Liver (tissue), 3 donors: ENCODE data around the gene WNT2.

Experiments used
- ATF3 ChIP-seq: IDR thresholded peaks from 2 replicates; pipeline ENCODE4 v1.6.1; 2016; ENCODE audit warnings: antibody characterized with exemption
- EGR1 ChIP-seq, 2 donors: IDR thresholded peaks; 2 replicates each; pipeline ENCODE4 v1.6.1; 2016 to 2018; ENCODE audit warnings: antibody characterized with exemption in 2 of 2, low read depth in 2 of 2
- FOXA1 ChIP-seq: IDR thresholded peaks from 2 replicates; pipeline ENCODE4 v1.6.1; 2016; ENCODE audit warnings: antibody characterized with exemption
- FOXA2 ChIP-seq: IDR thresholded peaks from 2 replicates; pipeline ENCODE4 v1.6.1; 2016; ENCODE audit warnings: antibody characterized with exemption
- GABPA ChIP-seq, 2 donors: IDR thresholded peaks in 1 of 2; conservative IDR thresholded peaks in 1 of 2; 2 replicates each; pipeline ENCODE4 v1.6.1; 2016; ENCODE audit warnings: antibody characterized with exemption in 2 of 2, mild to moderate bottlenecking in 1 of 2, moderate library complexity in 1 of 2
- JUND ChIP-seq, 2 donors: IDR thresholded peaks; 2 replicates each; pipeline ENCODE4 v1.6.1; 2016; ENCODE audit warnings: antibody characterized with exemption in 2 of 2
- RAD21 ChIP-seq, 2 donors: IDR thresholded peaks; 2 replicates each; pipeline ENCODE4 v1.6.1; 2016; ENCODE audit warnings: antibody characterized with exemption in 2 of 2, mild to moderate bottlenecking in 2 of 2
- SP1 ChIP-seq: IDR thresholded peaks from 2 replicates; pipeline ENCODE4 v1.6.1; 2018; ENCODE audit warnings: antibody characterized with exemption, mild to moderate bottlenecking
- TAF1 ChIP-seq: conservative IDR thresholded peaks from 2 replicates; pipeline ENCODE4 v1.6.1; 2016; ENCODE audit warnings: antibody characterized with exemption, mild to moderate bottlenecking
- YY1 ChIP-seq: IDR thresholded peaks from 2 replicates; pipeline ENCODE4 v1.6.1; 2016; ENCODE audit warnings: antibody characterized with exemption, mild to moderate bottlenecking
- ZBTB33 ChIP-seq: IDR thresholded peaks from 2 replicates; pipeline ENCODE4 v1.6.1; 2016; ENCODE audit warnings: antibody characterized with exemption
- TF ChIP-seq, protein P1 (sequence below): fragments of 150-350 bp; IDR thresholded peaks from 2 replicates; pipeline ENCODE4 v1.5.1; 2017; ENCODE audit warnings: improper control_type of control experiment, low read depth, low read length; ENCODE audit not compliant: missing input control
- TF ChIP-seq, protein P2 (sequence below): IDR thresholded peaks from 2 replicates; pipeline ENCODE4 v1.6.1; 2016; ENCODE audit warnings: antibody characterized with exemption, mild to moderate bottlenecking
- TF ChIP-seq, protein P3 (sequence below): IDR thresholded peaks from 2 replicates; pipeline ENCODE4 v1.6.1; 2016; ENCODE audit warnings: antibody characterized with exemption
- donor health status: healthy.
- donor health status: healthy.

- no peak for TF ChIP-seq JUND (IDR thresholded peaks at IDR 0.05)
- TF ChIP-seq, protein P1, sequence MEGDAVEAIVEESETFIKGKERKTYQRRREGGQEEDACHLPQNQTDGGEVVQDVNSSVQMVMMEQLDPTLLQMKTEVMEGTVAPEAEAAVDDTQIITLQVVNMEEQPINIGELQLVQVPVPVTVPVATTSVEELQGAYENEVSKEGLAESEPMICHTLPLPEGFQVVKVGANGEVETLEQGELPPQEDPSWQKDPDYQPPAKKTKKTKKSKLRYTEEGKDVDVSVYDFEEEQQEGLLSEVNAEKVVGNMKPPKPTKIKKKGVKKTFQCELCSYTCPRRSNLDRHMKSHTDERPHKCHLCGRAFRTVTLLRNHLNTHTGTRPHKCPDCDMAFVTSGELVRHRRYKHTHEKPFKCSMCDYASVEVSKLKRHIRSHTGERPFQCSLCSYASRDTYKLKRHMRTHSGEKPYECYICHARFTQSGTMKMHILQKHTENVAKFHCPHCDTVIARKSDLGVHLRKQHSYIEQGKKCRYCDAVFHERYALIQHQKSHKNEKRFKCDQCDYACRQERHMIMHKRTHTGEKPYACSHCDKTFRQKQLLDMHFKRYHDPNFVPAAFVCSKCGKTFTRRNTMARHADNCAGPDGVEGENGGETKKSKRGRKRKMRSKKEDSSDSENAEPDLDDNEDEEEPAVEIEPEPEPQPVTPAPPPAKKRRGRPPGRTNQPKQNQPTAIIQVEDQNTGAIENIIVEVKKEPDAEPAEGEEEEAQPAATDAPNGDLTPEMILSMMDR: no peak
- TF ChIP-seq TAF1: no peak
- TF ChIP-seq ATF3: no peak
- no peak for TF ChIP-seq RAD21 (IDR thresholded peaks at IDR 0.05)
- no peak for TF ChIP-seq SP1
- no peak for TF ChIP-seq FOXA1
- no peak for TF ChIP-seq EGR1 (IDR thresholded peaks at IDR 0.05; ENCODE audit: low read depth in 2 of 2)
- TF ChIP-seq YY1: no peak
- TF ChIP-seq FOXA2: no peak
- TF ChIP-seq, protein P2, sequence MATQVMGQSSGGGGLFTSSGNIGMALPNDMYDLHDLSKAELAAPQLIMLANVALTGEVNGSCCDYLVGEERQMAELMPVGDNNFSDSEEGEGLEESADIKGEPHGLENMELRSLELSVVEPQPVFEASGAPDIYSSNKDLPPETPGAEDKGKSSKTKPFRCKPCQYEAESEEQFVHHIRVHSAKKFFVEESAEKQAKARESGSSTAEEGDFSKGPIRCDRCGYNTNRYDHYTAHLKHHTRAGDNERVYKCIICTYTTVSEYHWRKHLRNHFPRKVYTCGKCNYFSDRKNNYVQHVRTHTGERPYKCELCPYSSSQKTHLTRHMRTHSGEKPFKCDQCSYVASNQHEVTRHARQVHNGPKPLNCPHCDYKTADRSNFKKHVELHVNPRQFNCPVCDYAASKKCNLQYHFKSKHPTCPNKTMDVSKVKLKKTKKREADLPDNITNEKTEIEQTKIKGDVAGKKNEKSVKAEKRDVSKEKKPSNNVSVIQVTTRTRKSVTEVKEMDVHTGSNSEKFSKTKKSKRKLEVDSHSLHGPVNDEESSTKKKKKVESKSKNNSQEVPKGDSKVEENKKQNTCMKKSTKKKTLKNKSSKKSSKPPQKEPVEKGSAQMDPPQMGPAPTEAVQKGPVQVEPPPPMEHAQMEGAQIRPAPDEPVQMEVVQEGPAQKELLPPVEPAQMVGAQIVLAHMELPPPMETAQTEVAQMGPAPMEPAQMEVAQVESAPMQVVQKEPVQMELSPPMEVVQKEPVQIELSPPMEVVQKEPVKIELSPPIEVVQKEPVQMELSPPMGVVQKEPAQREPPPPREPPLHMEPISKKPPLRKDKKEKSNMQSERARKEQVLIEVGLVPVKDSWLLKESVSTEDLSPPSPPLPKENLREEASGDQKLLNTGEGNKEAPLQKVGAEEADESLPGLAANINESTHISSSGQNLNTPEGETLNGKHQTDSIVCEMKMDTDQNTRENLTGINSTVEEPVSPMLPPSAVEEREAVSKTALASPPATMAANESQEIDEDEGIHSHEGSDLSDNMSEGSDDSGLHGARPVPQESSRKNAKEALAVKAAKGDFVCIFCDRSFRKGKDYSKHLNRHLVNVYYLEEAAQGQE: no peak
- TF ChIP-seq ZBTB33: no peak
- TF ChIP-seq, protein P3, sequence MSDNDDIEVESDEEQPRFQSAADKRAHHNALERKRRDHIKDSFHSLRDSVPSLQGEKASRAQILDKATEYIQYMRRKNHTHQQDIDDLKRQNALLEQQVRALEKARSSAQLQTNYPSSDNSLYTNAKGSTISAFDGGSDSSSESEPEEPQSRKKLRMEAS: no peak
- TF ChIP-seq GABPA (IDR thresholded peaks at IDR 0.05 in 1 of 2, conservative IDR thresholded peaks at IDR 0.05 in 1 of 2): no peak
Measured at GRCh38 chr7:117338020-117338419, 15.2 kb upstream of the WNT2 start.
